ENCODE results near the gene TMEM183A. TPM values are rescaled to one million over a fixed set of nuclear protein-coding genes. Genes with fewer than 3 reads are reported as not detected.

The TMEM183A gene
- polyA plus RNA-seq, 4 donors, result 73.5 to 81.9 (median 74.5) TPM

GRCh38 chr1:203063287-203063686, 56.1 kb downstream of the TMEM183A start:
- DNase-seq (ENCODE audit: low read depth in 4 of 4, low spot score in 3 of 4), result no peak

GRCh38 chr1:203065191-203065590, 58.0 kb downstream of the TMEM183A start:
- no peak for DNase-seq (ENCODE audit: low read depth in 4 of 4, low spot score in 3 of 4)

- DNase-seq (ENCODE audit: low read depth in 4 of 4, low spot score in 3 of 4), result no peak
These were observed 58.8 kb downstream of the TMEM183A start for GRCh38 chr1:203065986-203066385.

GRCh38 chr1:203066965-203067364, 59.8 kb downstream of the TMEM183A start:
- DNase-seq (ENCODE audit: low read depth in 4 of 4, low spot score in 3 of 4), result no peak

GRCh38 chr1:203069030-203069747, 62.0 kb downstream of the TMEM183A start:
- DNase-seq (ENCODE audit: low read depth in 4 of 4, low spot score in 3 of 4), result peak; percentile 45 to 62 (median 56)

- DNase-seq (ENCODE audit: low read depth in 4 of 4, low spot score in 3 of 4), result no peak
These were observed 64.9 kb downstream of the TMEM183A start for GRCh38 chr1:203072002-203072602.

GRCh38 chr1:203072911-203073310, 65.7 kb downstream of the TMEM183A start:
- DNase-seq (ENCODE audit: low read depth in 4 of 4, low spot score in 3 of 4), result no peak

GRCh38 chr1:203073469-203073868, 66.3 kb downstream of the TMEM183A start:
- DNase-seq (ENCODE audit: low read depth in 4 of 4, low spot score in 3 of 4), result no peak

Other genes starting within 250 kb of the TMEM183A start
- gene KDM5B, start 199.0 kb upstream of the TMEM183A start, polyA plus RNA-seq (ENCODE audit: insufficient read length in 4 of 4), result 100 to 1,000 TPM in 2 of 4 donors, 10 to 100 TPM in 2; 87.2 to 106 (median 99.6) TPM
- 1 to 10 TPM; 2.5 to 5.3 (median 3.5) TPM for gene PCAT6, start 196.4 kb upstream of the TMEM183A start, polyA plus RNA-seq (ENCODE audit: insufficient read length in 4 of 4)
- gene RABIF, start 118.2 kb upstream of the TMEM183A start, polyA plus RNA-seq (ENCODE audit: insufficient read length in 4 of 4), result 10 to 100 TPM; 10.4 to 12.9 (median 11.8) TPM
- gene KLHL12, start 80.1 kb upstream of the TMEM183A start, polyA plus RNA-seq (ENCODE audit: insufficient read length in 4 of 4), result 10 to 100 TPM; 35.6 to 45.8 (median 43.1) TPM
- gene ADIPOR1, start 49.1 kb upstream of the TMEM183A start, polyA plus RNA-seq (ENCODE audit: insufficient read length in 4 of 4), result 10 to 100 TPM; 82.6 to 85.0 (median 83.9) TPM
- gene CYB5R1, start 40.1 kb upstream of the TMEM183A start, polyA plus RNA-seq (ENCODE audit: insufficient read length in 4 of 4), result 10 to 100 TPM; 45.4 to 56.7 (median 51.9) TPM
- 1 to 10 TPM; 5.6 to 9.6 (median 6.8) TPM for gene PPFIA4, start 19.1 kb downstream of the TMEM183A start, polyA plus RNA-seq (ENCODE audit: insufficient read length in 4 of 4)
- under 1 TPM; 0.11 to 0.17 (median 0.15) TPM for gene MYOG, start 78.6 kb downstream of the TMEM183A start, polyA plus RNA-seq (ENCODE audit: insufficient read length in 4 of 4)
- 1 to 10 TPM; 5.8 to 6.9 (median 6.5) TPM for gene ADORA1, start 120.4 kb downstream of the TMEM183A start, polyA plus RNA-seq (ENCODE audit: insufficient read length in 4 of 4)
- gene MYBPH, start 168.5 kb downstream of the TMEM183A start, polyA plus RNA-seq (ENCODE audit: insufficient read length in 4 of 4), result under 1 TPM; 0.21 to 0.33 (median 0.26) TPM
- gene CHI3L1, start 179.3 kb downstream of the TMEM183A start, polyA plus RNA-seq (ENCODE audit: insufficient read length in 4 of 4), result 10 to 100 TPM; 10.3 to 13.5 (median 11.6) TPM
- gene CHIT1, start 222.3 kb downstream of the TMEM183A start, polyA plus RNA-seq (ENCODE audit: insufficient read length in 4 of 4), result under 1 TPM; 0.12 to 0.31 (median 0.18) TPM